PC-3 (cell line): ENCODE results near the gene DNAAF3. TPM values are rescaled to one million over a fixed set of nuclear protein-coding genes. Genes with fewer than 3 reads are reported as not detected.
"Not testable (repeated sequence)": the region's sequence is repeated elsewhere in the genome, so short reads cannot be mapped to it uniquely, and the experiment has no call there.

Source experiments
- ATAC-seq: fragments of 200-7000 bp; cut with Tn5 transposase; 2 replicates; pipeline ENCODE4 v1.9.1; 2020; ENCODE audit warnings: mild to moderate bottlenecking, moderate library complexity
- BruUV-seq: library from RNA; stranded (reverse); fragments of 400-500 nt; replicated peaks from 2 replicates; lab custom pipeline; 2021; lab: Mats Ljungman, UMichigan
- CTCF ChIA-PET: fragments of 300-600 bp; sonication (Branson Sonifier 250); formaldehyde crosslinking; loops from one replicate; lab custom pipeline; 2022; ENCODE audit warnings: antibody characterized with exemption; lab: Charles Lee
- POLR2A ChIA-PET: fragments of 300-600 bp; sonication (Branson Sonifier 250); formaldehyde crosslinking; loops from one replicate; lab custom pipeline; 2022; ENCODE audit warnings: antibody characterized with exemption; ENCODE audit not compliant: unreplicated experiment; lab: Charles Lee
- DNase-seq: peaks from one replicate; pipeline ENCODE4 v3.0.0-alpha.2; 2015
- H2AFZ ChIP-seq: fragments of 300-600 bp; sonication (generic); 2 replicates; pipeline ENCODE4 v1.6.0; 2016; ENCODE audit warnings: antibody characterized with exemption, low read length
- H3F3A ChIP-seq: fragments of 300-600 bp; sonication (generic); one replicate; pipeline ENCODE4 v1.6.0; 2017; ENCODE audit warnings: antibody characterized with exemption, low read length, control low read depth, mild to moderate bottlenecking; ENCODE audit not compliant: unreplicated experiment
- H3K27ac ChIP-seq: fragments of 300-600 bp; sonication (generic); 2 replicates; pipeline ENCODE4 v1.5.1; 2016; ENCODE audit warnings: mild to moderate bottlenecking, low read length
- H3K27me3 ChIP-seq: fragments of 300-600 bp; sonication (generic); 2 replicates; pipeline ENCODE4 v1.6.1; 2016; ENCODE audit warnings: low read length, mixed read lengths
- H3K36me3 ChIP-seq: fragments of 300-600 bp; sonication (generic); 2 replicates; pipeline ENCODE4 v1.6.1; 2016; ENCODE audit warnings: low read depth, mixed run types, low read length, mixed read lengths
- H3K4me1 ChIP-seq: fragments of 300-600 bp; sonication (generic); 2 replicates; pipeline ENCODE4 v1.5.1; 2016; ENCODE audit warnings: low read length; ENCODE audit not compliant: insufficient read depth
- H3K4me2 ChIP-seq: fragments of 300-600 bp; sonication (generic); 2 replicates; pipeline ENCODE4 v1.6.0; 2016; ENCODE audit warnings: low read length
- H3K4me3 ChIP-seq: fragments of 300-600 bp; sonication (generic); 2 replicates; pipeline ENCODE4 v1.5.1; 2016; ENCODE audit warnings: mild to moderate bottlenecking, low read length, mixed read lengths
- H3K79me2 ChIP-seq: fragments of 300-600 bp; sonication (generic); 2 replicates; pipeline ENCODE4 v1.6.1; 2017; ENCODE audit warnings: low read length, mixed read lengths
- H3K9ac ChIP-seq: fragments of 300-600 bp; sonication (generic); 2 replicates; pipeline ENCODE4 v1.6.0; 2016; ENCODE audit warnings: mild to moderate bottlenecking, low read length
- H3K9me2 ChIP-seq: fragments of 300-600 bp; sonication (generic); replicated peaks from 2 replicates; pipeline ENCODE4 v1.6.1; 2016; ENCODE audit warnings: mixed run types, low read length, mixed read lengths
- H3K9me3 ChIP-seq: fragments of 300-600 bp; sonication (generic); 2 replicates; pipeline ENCODE4 v1.6.1; 2016; ENCODE audit warnings: low read length, mixed read lengths
- H4K20me1 ChIP-seq: fragments of 300-600 bp; sonication (generic); 2 replicates; pipeline ENCODE4 v1.6.1; 2016; ENCODE audit warnings: low read length, mixed read lengths
- EZH2 ChIP-seq: fragments of 300-600 bp; sonication (generic); IDR thresholded peaks from one replicate; pipeline ENCODE4 v1.6.1; 2017; ENCODE audit warnings: antibody characterized with exemption, mild to moderate bottlenecking, low read length; ENCODE audit not compliant: unreplicated experiment
- EZH2phosphoT487 ChIP-seq: fragments of 300-600 bp; sonication (generic); IDR thresholded peaks from 2 replicates; pipeline ENCODE4 v1.6.1; 2018; ENCODE audit warnings: mild to moderate bottlenecking, antibody characterized with exemption, low read length, borderline replicate concordance
- intact Hi-C: fragments of 100-400 bp; cut with micrococcal nuclease; formaldehyde crosslinking; loops from 2 replicates; pipeline ENCODE4 v1.9.0; 2023
- total RNA-seq: library from RNA; depleted of rRNA; stranded (reverse); fragments of >200 nt; gene quantifications from 2 replicates; pipeline ENCODE4 v1.2.3, GENCODE V29; 2014
- TF ChIP-seq, protein P1 (sequence below): fragments of 300-600 bp; sonication (generic); conservative IDR thresholded peaks from 2 replicates; pipeline ENCODE4 v1.5.1; 2017; ENCODE audit warnings: antibody characterized with exemption, low read depth, mild to moderate bottlenecking, low read length

DNAAF3 gene
- total RNA-seq, 1 experiment from 2014 or later: 30.0 TPM

- H2AFZ ChIP-seq, H4K20me1 ChIP-seq, H3K4me2 ChIP-seq, H3K4me3 ChIP-seq, H3K36me3 ChIP-seq, H3K9ac ChIP-seq, H3K9me3 ChIP-seq, H3F3A ChIP-seq, BruUV-seq, intact Hi-C loops, H3K79me2 ChIP-seq, ATAC-seq, H3K27ac ChIP-seq, H3K9me2 ChIP-seq, POLR2A ChIA-PET, H3K27me3 ChIP-seq: not testable (repeated sequence)
- CTCF ChIA-PET: interaction anchor here (0.7 kb wide), 1 partner anchor 99 kb away, joined by 4 read pairs; no protein-coding TSS in a partner anchor
- TF ChIP-seq, protein P1, sequence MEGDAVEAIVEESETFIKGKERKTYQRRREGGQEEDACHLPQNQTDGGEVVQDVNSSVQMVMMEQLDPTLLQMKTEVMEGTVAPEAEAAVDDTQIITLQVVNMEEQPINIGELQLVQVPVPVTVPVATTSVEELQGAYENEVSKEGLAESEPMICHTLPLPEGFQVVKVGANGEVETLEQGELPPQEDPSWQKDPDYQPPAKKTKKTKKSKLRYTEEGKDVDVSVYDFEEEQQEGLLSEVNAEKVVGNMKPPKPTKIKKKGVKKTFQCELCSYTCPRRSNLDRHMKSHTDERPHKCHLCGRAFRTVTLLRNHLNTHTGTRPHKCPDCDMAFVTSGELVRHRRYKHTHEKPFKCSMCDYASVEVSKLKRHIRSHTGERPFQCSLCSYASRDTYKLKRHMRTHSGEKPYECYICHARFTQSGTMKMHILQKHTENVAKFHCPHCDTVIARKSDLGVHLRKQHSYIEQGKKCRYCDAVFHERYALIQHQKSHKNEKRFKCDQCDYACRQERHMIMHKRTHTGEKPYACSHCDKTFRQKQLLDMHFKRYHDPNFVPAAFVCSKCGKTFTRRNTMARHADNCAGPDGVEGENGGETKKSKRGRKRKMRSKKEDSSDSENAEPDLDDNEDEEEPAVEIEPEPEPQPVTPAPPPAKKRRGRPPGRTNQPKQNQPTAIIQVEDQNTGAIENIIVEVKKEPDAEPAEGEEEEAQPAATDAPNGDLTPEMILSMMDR: 0 out of 2 replicates have a peak, but pooled peaks have one; percentile 34
- H3K4me1 ChIP-seq: peaks cover 10% of the 10 kb centered on the region
- DNase-seq: peak; percentile 28
These were observed 35.8 kb upstream of the DNAAF3 start for GRCh38 chr19:55202199-55202598.

- Histone ChIP-seq H3K9me2 (no peaks in the 10 kb centered on the region), H3K36me3 (no peaks in the 10 kb centered on the region), H3K4me1 (no peaks in the 10 kb centered on the region), H3K4me2 (no peak overlapping the region), H4K20me1 (no peaks in the 10 kb centered on the region), H3K79me2 (no peaks in the 10 kb centered on the region), H3K4me3 (no peak overlapping the region), H3K27me3 (no peaks in the 10 kb centered on the region), H3K9ac (no peak overlapping the region), H2AFZ (no peak overlapping the region), H3F3A (no peaks in the 10 kb centered on the region), H3K9me3 (no peaks in the 10 kb centered on the region), H3K27ac (no peak overlapping the region)
- ATAC-seq (no peak), DNase-seq (no peak)
- no peak for TF ChIP-seq EZH2phosphoT487
- TF ChIP-seq, protein P1: no peak
- TF ChIP-seq EZH2: no peak
- CTCF ChIA-PET: no interaction called here
- POLR2A ChIA-PET: no interaction called here
- BruUV-seq: no TSS peak
- intact Hi-C loops: no loop called here
These were observed 33.3 kb upstream of the DNAAF3 start for GRCh38 chr19:55199620-55200204.

GRCh38 chr19:55198651-55199050, 32.2 kb upstream of the DNAAF3 start:
- DNase-seq: no peak
- no peak overlapping the region for H3K4me3 ChIP-seq
- no peak overlapping the region for H3K4me2 ChIP-seq
- no peaks in the 10 kb centered on the region for H3K27me3 ChIP-seq
- no peaks in the 10 kb centered on the region for H3K4me1 ChIP-seq
- intact Hi-C loops: no loop called here
- no peak overlapping the region for H3K9ac ChIP-seq
- no peak overlapping the region for H3K27ac ChIP-seq
- H4K20me1 ChIP-seq: no peaks in the 10 kb centered on the region
- no TSS peak for BruUV-seq
- H2AFZ ChIP-seq: no peak overlapping the region
- POLR2A ChIA-PET: no interaction called here
- no peaks in the 10 kb centered on the region for H3K9me3 ChIP-seq
- no peak for ATAC-seq
- H3K36me3 ChIP-seq: no peaks in the 10 kb centered on the region
- no peaks in the 10 kb centered on the region for H3K79me2 ChIP-seq
- no peaks in the 10 kb centered on the region for H3K9me2 ChIP-seq
- TF ChIP-seq EZH2phosphoT487 (no peak), EZH2 (no peak)
- TF ChIP-seq, protein P1: no peak
- H3F3A ChIP-seq: no peaks in the 10 kb centered on the region
- CTCF ChIA-PET: no interaction called here
